WTC11 (cell line): ENCODE results near the gene AGA. TPM values are rescaled to one million over a fixed set of nuclear protein-coding genes. Genes with fewer than 3 reads are reported as not detected.

Experiments used
- ATAC-seq: fragments of 200-7000 bp; cut with Tn5 transposase; 2 replicates; pipeline ENCODE4 v1.10.0; 2021; ENCODE audit warnings: mild to moderate bottlenecking, moderate library complexity
- CTCF ChIA-PET: fragments of 300-600 bp; sonication (Branson Sonifier 250); formaldehyde crosslinking; loops from one replicate; lab custom pipeline; 2021; ENCODE audit warnings: antibody characterized with exemption; lab: Charles Lee
- POLR2A ChIA-PET: fragments of 350-600 bp; sonication (Branson Sonifier 250); formaldehyde crosslinking; loops from one replicate; lab custom pipeline; 2021; ENCODE audit warnings: antibody characterized with exemption; lab: Charles Lee
- DNase-seq: peaks from one replicate; pipeline ENCODE4 v3.0.0; 2021; ENCODE audit warnings: low spot score
- H3K27ac Mint-ChIP-seq: 2 replicates; pipeline ENCODE4 v1.8.0; 2021; ENCODE audit warnings: mixed read lengths
- H3K27me3 Mint-ChIP-seq: 2 replicates; pipeline ENCODE4 v1.8.0; 2021; ENCODE audit warnings: low read depth, mild to moderate bottlenecking, moderate library complexity, mixed read lengths
- H3K36me3 Mint-ChIP-seq: 2 replicates; pipeline ENCODE4 v1.8.0; 2021; ENCODE audit warnings: mixed read lengths
- H3K4me1 Mint-ChIP-seq: 2 replicates; pipeline ENCODE4 v1.8.0; 2022; ENCODE audit warnings: mixed read lengths
- H3K4me3 Mint-ChIP-seq: 2 replicates; pipeline ENCODE4 v1.8.0; 2021; ENCODE audit warnings: mild to moderate bottlenecking, moderate library complexity, mixed read lengths
- H3K9me3 Mint-ChIP-seq: 2 replicates; pipeline ENCODE4 v1.8.0; 2021; ENCODE audit warnings: mixed read lengths
- EMX1 ChIP-seq: fragments of 250-450 bp; sonication (Bioruptor Pico); IDR thresholded peaks from 2 replicates; pipeline ENCODE4 v1.8.0; 2021; ENCODE audit warnings: mild to moderate bottlenecking
- FOXJ3 ChIP-seq: sonication (generic); formaldehyde crosslinking; IDR thresholded peaks from 2 replicates; pipeline ENCODE4 v1.9.0; 2021; ENCODE audit warnings: missing genetic modification reagents, mild to moderate bottlenecking, borderline replicate concordance
- MXD4 ChIP-seq: fragments of 250-450 bp; sonication (Bioruptor Pico); IDR thresholded peaks from 2 replicates; pipeline ENCODE4 v1.8.0; 2021; ENCODE audit warnings: mild to moderate bottlenecking, moderate library complexity, borderline replicate concordance
- SMAD3 ChIP-seq: sonication (generic); formaldehyde crosslinking; IDR thresholded peaks from 2 replicates; pipeline ENCODE4 v1.8.0; 2022; ENCODE audit warnings: missing genetic modification reagents, mild to moderate bottlenecking, borderline replicate concordance
- TEAD4 ChIP-seq: sonication (generic); formaldehyde crosslinking; IDR thresholded peaks from 2 replicates; pipeline ENCODE4 v1.8.0; 2022; ENCODE audit warnings: mild to moderate bottlenecking, missing genetic modification reagents
- ZNF396 ChIP-seq: fragments of 250-450 bp; sonication (Bioruptor Pico); IDR thresholded peaks from 2 replicates; pipeline ENCODE4 v1.8.0; 2021; ENCODE audit warnings: mild to moderate bottlenecking, moderate library complexity, borderline replicate concordance
- total RNA-seq: library from RNA; stranded (reverse); gene quantifications from 3 replicates; pipeline ENCODE4 v1.2.3, GENCODE V29; 2021
- TF ChIP-seq, protein P1 (sequence below): sonication (generic); formaldehyde crosslinking; IDR thresholded peaks from 2 replicates; pipeline ENCODE4 v1.8.0; 2023; ENCODE audit warnings: mild to moderate bottlenecking, missing genetic modification reagents
- TF ChIP-seq, protein P2 (sequence below): sonication (generic); formaldehyde crosslinking; IDR thresholded peaks from 2 replicates; pipeline ENCODE4 v1.8.1; 2023; ENCODE audit warnings: mild to moderate bottlenecking, missing genetic modification reagents, moderate library complexity
- TF ChIP-seq, protein P3 (sequence below): fragments of 200-600 bp; IDR thresholded peaks from 2 replicates; pipeline ENCODE4 v1.8.0; 2022; ENCODE audit warnings: antibody characterized with exemption
- TF ChIP-seq, protein P4 (sequence below): sonication (generic); formaldehyde crosslinking; IDR thresholded peaks from 2 replicates; pipeline ENCODE4 v1.8.1; 2022; ENCODE audit warnings: mild to moderate bottlenecking, missing genetic modification reagents, moderate library complexity, borderline replicate concordance
- TF ChIP-seq, protein P5 (sequence below): fragments of 250-450 bp; sonication (Bioruptor Pico); IDR thresholded peaks from 2 replicates; pipeline ENCODE4 v1.9.0; 2021; ENCODE audit warnings: mild to moderate bottlenecking
- TF ChIP-seq, protein P6 (sequence below): sonication (generic); formaldehyde crosslinking; IDR thresholded peaks from 2 replicates; pipeline ENCODE4 v1.8.0; 2022; ENCODE audit warnings: missing genetic modification reagents
- TF ChIP-seq, protein P7 (sequence below): sonication (generic); formaldehyde crosslinking; conservative IDR thresholded peaks from 2 replicates; pipeline ENCODE4 v1.8.1; 2023; ENCODE audit warnings: mild to moderate bottlenecking, low read depth, missing genetic modification reagents, moderate library complexity

AGA gene
- total RNA-seq, 1 experiment from 2014 or later = 6.8 TPM

DNA sequence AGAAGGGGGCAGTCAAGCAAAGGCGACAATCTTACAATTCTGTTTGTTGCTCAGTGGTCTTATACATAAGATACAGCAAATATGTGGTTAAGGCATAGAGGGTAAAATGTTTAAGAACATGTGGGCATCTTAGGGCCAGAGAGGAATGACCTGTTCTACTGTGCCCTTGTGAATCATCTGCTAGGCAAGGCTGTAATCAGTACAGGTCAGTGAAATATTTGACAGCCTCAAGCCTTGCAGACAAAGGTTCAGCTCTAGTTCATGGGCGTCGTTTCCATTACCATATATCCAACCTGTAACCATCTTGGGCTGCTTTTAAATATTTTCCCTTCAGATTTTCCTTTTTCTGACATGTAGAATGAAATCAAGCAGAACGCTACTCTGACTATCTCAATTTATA lies 37.3 kb downstream of the AGA start:
- no peak for DNase-seq
- H3K9me3 Mint-ChIP-seq = peaks cover 18% of the 10 kb centered on the region
- CTCF ChIA-PET = no interaction called here
- TF ChIP-seq SMAD3 = no peak
- TF ChIP-seq, protein P1, sequence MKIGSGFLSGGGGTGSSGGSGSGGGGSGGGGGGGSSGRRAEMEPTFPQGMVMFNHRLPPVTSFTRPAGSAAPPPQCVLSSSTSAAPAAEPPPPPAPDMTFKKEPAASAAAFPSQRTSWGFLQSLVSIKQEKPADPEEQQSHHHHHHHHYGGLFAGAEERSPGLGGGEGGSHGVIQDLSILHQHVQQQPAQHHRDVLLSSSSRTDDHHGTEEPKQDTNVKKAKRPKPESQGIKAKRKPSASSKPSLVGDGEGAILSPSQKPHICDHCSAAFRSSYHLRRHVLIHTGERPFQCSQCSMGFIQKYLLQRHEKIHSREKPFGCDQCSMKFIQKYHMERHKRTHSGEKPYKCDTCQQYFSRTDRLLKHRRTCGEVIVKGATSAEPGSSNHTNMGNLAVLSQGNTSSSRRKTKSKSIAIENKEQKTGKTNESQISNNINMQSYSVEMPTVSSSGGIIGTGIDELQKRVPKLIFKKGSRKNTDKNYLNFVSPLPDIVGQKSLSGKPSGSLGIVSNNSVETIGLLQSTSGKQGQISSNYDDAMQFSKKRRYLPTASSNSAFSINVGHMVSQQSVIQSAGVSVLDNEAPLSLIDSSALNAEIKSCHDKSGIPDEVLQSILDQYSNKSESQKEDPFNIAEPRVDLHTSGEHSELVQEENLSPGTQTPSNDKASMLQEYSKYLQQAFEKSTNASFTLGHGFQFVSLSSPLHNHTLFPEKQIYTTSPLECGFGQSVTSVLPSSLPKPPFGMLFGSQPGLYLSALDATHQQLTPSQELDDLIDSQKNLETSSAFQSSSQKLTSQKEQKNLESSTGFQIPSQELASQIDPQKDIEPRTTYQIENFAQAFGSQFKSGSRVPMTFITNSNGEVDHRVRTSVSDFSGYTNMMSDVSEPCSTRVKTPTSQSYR = no peak
- H3K27ac Mint-ChIP-seq = no peak overlapping the region
- H3K27me3 Mint-ChIP-seq = no peaks in the 10 kb centered on the region
- POLR2A ChIA-PET = no interaction called here
- H3K36me3 Mint-ChIP-seq = no peaks in the 10 kb centered on the region
- H3K4me1 Mint-ChIP-seq = peaks cover 21% of the 10 kb centered on the region
- H3K4me3 Mint-ChIP-seq = no peak overlapping the region
- no peak for ATAC-seq

DNA sequence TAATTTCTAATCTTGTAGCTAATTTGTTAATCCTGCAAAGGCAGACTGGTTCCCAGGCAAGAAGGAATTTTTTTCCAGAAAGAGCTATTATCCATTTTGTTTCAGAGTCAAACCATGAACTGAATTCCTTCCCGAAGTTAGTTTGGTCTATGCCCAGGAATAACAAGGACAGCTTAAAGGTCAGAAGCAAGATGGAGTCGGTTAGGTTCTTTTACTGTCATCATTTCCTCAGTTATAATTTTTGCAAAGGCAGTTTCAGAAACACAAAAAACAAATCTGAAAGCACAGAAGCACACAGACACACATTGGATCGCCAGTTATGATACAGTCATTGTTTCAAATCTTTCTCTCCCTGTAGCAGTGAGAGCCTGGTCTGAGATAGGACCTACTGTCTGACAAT lies 37.9 kb downstream of the AGA start:
- Mint-ChIP-seq H3K36me3 (no peaks in the 10 kb centered on the region), H3K9me3 (peaks cover 13% of the 10 kb centered on the region), H3K27ac (no peak overlapping the region), H3K4me1 (peaks cover 21% of the 10 kb centered on the region), H3K27me3 (no peaks in the 10 kb centered on the region), H3K4me3 (no peak overlapping the region)
- DNase-seq (no peak), ATAC-seq (no peak)
- ChIA-PET POLR2A (no interaction called here), CTCF (interaction anchor here (1.1 kb wide), 1 partner anchor 100 kb away, joined by 3 read pairs; no protein-coding TSS in a partner anchor)
- TF ChIP-seq, protein P2, sequence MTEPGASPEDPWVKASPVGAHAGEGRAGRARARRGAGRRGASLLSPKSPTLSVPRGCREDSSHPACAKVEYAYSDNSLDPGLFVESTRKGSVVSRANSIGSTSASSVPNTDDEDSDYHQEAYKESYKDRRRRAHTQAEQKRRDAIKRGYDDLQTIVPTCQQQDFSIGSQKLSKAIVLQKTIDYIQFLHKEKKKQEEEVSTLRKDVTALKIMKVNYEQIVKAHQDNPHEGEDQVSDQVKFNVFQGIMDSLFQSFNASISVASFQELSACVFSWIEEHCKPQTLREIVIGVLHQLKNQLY = no peak
- no peak for TF ChIP-seq FOXJ3
- TF ChIP-seq, protein P1 = no peak
- TF ChIP-seq, protein P3, sequence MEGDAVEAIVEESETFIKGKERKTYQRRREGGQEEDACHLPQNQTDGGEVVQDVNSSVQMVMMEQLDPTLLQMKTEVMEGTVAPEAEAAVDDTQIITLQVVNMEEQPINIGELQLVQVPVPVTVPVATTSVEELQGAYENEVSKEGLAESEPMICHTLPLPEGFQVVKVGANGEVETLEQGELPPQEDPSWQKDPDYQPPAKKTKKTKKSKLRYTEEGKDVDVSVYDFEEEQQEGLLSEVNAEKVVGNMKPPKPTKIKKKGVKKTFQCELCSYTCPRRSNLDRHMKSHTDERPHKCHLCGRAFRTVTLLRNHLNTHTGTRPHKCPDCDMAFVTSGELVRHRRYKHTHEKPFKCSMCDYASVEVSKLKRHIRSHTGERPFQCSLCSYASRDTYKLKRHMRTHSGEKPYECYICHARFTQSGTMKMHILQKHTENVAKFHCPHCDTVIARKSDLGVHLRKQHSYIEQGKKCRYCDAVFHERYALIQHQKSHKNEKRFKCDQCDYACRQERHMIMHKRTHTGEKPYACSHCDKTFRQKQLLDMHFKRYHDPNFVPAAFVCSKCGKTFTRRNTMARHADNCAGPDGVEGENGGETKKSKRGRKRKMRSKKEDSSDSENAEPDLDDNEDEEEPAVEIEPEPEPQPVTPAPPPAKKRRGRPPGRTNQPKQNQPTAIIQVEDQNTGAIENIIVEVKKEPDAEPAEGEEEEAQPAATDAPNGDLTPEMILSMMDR = no peak
- TF ChIP-seq, protein P4, sequence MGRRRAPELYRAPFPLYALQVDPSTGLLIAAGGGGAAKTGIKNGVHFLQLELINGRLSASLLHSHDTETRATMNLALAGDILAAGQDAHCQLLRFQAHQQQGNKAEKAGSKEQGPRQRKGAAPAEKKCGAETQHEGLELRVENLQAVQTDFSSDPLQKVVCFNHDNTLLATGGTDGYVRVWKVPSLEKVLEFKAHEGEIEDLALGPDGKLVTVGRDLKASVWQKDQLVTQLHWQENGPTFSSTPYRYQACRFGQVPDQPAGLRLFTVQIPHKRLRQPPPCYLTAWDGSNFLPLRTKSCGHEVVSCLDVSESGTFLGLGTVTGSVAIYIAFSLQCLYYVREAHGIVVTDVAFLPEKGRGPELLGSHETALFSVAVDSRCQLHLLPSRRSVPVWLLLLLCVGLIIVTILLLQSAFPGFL (CRISPR knock-in tag) = no peak
- TF ChIP-seq, protein P5, sequence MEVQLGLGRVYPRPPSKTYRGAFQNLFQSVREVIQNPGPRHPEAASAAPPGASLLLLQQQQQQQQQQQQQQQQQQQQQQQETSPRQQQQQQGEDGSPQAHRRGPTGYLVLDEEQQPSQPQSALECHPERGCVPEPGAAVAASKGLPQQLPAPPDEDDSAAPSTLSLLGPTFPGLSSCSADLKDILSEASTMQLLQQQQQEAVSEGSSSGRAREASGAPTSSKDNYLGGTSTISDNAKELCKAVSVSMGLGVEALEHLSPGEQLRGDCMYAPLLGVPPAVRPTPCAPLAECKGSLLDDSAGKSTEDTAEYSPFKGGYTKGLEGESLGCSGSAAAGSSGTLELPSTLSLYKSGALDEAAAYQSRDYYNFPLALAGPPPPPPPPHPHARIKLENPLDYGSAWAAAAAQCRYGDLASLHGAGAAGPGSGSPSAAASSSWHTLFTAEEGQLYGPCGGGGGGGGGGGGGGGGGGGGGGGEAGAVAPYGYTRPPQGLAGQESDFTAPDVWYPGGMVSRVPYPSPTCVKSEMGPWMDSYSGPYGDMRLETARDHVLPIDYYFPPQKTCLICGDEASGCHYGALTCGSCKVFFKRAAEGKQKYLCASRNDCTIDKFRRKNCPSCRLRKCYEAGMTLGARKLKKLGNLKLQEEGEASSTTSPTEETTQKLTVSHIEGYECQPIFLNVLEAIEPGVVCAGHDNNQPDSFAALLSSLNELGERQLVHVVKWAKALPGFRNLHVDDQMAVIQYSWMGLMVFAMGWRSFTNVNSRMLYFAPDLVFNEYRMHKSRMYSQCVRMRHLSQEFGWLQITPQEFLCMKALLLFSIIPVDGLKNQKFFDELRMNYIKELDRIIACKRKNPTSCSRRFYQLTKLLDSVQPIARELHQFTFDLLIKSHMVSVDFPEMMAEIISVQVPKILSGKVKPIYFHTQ (CRISPR knock-in tag) = no peak
- no peak for TF ChIP-seq ZNF396
- TF ChIP-seq, protein P6, sequence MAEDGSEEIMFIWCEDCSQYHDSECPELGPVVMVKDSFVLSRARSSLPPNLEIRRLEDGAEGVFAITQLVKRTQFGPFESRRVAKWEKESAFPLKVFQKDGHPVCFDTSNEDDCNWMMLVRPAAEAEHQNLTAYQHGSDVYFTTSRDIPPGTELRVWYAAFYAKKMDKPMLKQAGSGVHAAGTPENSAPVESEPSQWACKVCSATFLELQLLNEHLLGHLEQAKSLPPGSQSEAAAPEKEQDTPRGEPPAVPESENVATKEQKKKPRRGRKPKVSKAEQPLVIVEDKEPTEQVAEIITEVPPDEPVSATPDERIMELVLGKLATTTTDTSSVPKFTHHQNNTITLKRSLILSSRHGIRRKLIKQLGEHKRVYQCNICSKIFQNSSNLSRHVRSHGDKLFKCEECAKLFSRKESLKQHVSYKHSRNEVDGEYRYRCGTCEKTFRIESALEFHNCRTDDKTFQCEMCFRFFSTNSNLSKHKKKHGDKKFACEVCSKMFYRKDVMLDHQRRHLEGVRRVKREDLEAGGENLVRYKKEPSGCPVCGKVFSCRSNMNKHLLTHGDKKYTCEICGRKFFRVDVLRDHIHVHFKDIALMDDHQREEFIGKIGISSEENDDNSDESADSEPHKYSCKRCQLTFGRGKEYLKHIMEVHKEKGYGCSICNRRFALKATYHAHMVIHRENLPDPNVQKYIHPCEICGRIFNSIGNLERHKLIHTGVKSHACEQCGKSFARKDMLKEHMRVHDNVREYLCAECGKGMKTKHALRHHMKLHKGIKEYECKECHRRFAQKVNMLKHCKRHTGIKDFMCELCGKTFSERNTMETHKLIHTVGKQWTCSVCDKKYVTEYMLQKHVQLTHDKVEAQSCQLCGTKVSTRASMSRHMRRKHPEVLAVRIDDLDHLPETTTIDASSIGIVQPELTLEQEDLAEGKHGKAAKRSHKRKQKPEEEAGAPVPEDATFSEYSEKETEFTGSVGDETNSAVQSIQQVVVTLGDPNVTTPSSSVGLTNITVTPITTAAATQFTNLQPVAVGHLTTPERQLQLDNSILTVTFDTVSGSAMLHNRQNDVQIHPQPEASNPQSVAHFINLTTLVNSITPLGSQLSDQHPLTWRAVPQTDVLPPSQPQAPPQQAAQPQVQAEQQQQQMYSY (CRISPR knock-in tag) = no peak
- no peak for TF ChIP-seq TEAD4
- TF ChIP-seq EMX1 (CRISPR knock-in tag) = no peak
- TF ChIP-seq, protein P7, sequence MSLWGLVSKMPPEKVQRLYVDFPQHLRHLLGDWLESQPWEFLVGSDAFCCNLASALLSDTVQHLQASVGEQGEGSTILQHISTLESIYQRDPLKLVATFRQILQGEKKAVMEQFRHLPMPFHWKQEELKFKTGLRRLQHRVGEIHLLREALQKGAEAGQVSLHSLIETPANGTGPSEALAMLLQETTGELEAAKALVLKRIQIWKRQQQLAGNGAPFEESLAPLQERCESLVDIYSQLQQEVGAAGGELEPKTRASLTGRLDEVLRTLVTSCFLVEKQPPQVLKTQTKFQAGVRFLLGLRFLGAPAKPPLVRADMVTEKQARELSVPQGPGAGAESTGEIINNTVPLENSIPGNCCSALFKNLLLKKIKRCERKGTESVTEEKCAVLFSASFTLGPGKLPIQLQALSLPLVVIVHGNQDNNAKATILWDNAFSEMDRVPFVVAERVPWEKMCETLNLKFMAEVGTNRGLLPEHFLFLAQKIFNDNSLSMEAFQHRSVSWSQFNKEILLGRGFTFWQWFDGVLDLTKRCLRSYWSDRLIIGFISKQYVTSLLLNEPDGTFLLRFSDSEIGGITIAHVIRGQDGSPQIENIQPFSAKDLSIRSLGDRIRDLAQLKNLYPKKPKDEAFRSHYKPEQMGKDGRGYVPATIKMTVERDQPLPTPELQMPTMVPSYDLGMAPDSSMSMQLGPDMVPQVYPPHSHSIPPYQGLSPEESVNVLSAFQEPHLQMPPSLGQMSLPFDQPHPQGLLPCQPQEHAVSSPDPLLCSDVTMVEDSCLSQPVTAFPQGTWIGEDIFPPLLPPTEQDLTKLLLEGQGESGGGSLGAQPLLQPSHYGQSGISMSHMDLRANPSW = no peak
- TF ChIP-seq MXD4 (CRISPR knock-in tag) = no peak
